Natural killer cell (primary cell): ENCODE results near the gene SLC25A47. TPM values are rescaled to one million over a fixed set of nuclear protein-coding genes. Genes with fewer than 3 reads are reported as not detected.

ENCODE experiments used
- ATAC-seq, 3 donors: fragments of 150-1000 bp in 2 of 3; fragments of 200-7000 bp in 1 of 3; cut with Tn5 transposase; 1 replicate in 1 of 3; 2 replicates in 2 of 3; pipeline ENCODE4 v1.10.0; 2021; ENCODE audit warnings: mild to moderate bottlenecking in 2 of 3, moderate library complexity in 2 of 3
- DNase-seq, 2 donors: peaks; one replicate each; pipeline versions ENCODE4 v3.0.0 to v3.0.0-alpha.2; 2013 to 2021; ENCODE audit warnings: mixed read lengths in 1 of 2
- H3K27ac ChIP-seq: one replicate; pipeline ENCODE4 v1.5.1; 2013; ENCODE audit warnings: mild to moderate bottlenecking, low read length
- H3K27me3 ChIP-seq: one replicate; pipeline ENCODE4 v1.6.1; 2013; ENCODE audit warnings: low read length; ENCODE audit not compliant: control insufficient read depth, insufficient read depth
- H3K36me3 ChIP-seq: one replicate; pipeline ENCODE4 v1.6.1; 2013; ENCODE audit warnings: low read length; ENCODE audit not compliant: control insufficient read depth, insufficient read depth
- H3K4me1 ChIP-seq: one replicate; pipeline ENCODE4 v1.6.1; 2013; ENCODE audit warnings: low read length; ENCODE audit not compliant: control insufficient read depth, insufficient read depth
- H3K4me3 ChIP-seq: one replicate; pipeline ENCODE4 v1.5.1; 2013; ENCODE audit warnings: low read length
- H3K9me3 ChIP-seq: one replicate; pipeline ENCODE4 v1.6.1; 2013; ENCODE audit warnings: low read length; ENCODE audit not compliant: control insufficient read depth, insufficient read depth
- H3K27ac Mint-ChIP-seq, 2 donors: one replicate each; pipeline ENCODE4 v1.8.0; 2022; ENCODE audit warnings: mild to moderate bottlenecking in 2 of 2, mixed read lengths in 2 of 2, moderate library complexity in 1 of 2
- H3K27me3 Mint-ChIP-seq, 2 donors: one replicate each; pipeline ENCODE4 v1.8.0; 2022; ENCODE audit warnings: low read depth in 2 of 2, mixed read lengths in 2 of 2
- H3K36me3 Mint-ChIP-seq: one replicate; pipeline ENCODE4 v1.8.0; 2022; ENCODE audit warnings: mixed read lengths
- H3K4me1 Mint-ChIP-seq, 2 donors: one replicate each; pipeline ENCODE4 v1.8.0; 2022; ENCODE audit warnings: mixed read lengths in 2 of 2
- H3K4me3 Mint-ChIP-seq: one replicate; pipeline ENCODE4 v1.8.0; 2022; ENCODE audit warnings: mild to moderate bottlenecking, moderate library complexity, mixed read lengths
- H3K9me3 Mint-ChIP-seq, 2 donors: one replicate each; pipeline ENCODE4 v1.8.0; 2022; ENCODE audit warnings: mixed read lengths in 2 of 2
- WGBS: methylation state at CpG from one replicate; pipeline ENCODE4 v1.1.7; 2013; ENCODE audit warnings: missing lambda C conversion rate; ENCODE audit not compliant: insufficient coverage; 5-methylcytosine and 5-hydroxymethylcytosine counted together
- intact Hi-C: fragments of 100-400 bp; cut with micrococcal nuclease; formaldehyde crosslinking; loops from one replicate; pipeline ENCODE4 v1.14.2; 2022
- total RNA-seq, 4 donors: library from RNA; stranded (reverse); fragments of 120-200 nt in 1 of 4; gene quantifications; one replicate each; pipeline versions ENCODE4 v1.2.3 to v1.2.4, GENCODE V29; 2013 to 2022
- TF ChIP-seq, protein P1 (sequence below): fragments of 200-600 bp; IDR thresholded peaks from one replicate; pipeline ENCODE4 v1.8.0; 2022; ENCODE audit warnings: antibody characterized with exemption

The SLC25A47 gene
- total RNA-seq, 3 donors from 2014 or later (not counting 1 experiment from before 2014, with no cell fraction given) = 0.20 TPM; not detected in 2

DNA sequence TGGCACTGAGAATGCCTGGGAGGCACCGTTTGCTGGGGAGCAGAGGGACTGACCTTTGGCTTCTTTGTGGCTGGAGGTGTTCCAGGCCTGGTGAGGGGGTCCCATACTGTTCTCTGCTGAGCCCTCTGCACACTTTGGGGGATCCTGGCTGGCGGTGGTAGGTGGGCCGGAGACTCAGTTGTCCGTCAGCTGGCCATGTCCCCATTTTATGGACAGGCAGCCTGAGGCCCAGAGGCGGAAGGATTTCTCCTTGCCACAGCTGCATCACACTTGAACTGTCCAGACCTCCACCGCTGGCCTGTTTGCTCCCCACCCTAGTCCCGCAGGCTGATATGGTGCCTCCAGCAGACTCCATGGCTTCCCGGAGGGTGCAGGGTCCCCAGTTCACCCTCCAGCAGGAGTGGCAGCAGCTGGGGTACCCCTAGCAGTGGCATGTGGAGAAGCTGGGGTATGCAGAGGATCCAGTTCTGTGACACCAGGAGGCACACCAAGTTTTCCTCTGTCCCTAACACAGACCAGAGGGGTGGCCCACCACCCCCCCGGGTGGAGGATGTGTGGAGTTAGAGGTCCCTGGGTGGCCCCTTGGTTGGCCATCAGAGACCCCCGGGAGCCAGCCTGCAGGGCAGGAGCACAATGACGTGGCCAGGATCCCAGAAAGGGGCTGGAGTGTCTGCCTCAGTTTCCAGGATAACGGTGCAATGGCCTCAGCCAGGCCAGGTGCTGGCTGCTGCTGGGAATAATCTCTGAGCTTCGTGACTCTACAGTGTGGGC lies 31.6 kb upstream of the SLC25A47 start:
- no peaks in the 10 kb centered on the region for H3K9me3 Mint-ChIP-seq
- DNase-seq (no peak), ATAC-seq (no peak)
- H3K36me3 Mint-ChIP-seq = no peaks in the 10 kb centered on the region
- H3K4me3 Mint-ChIP-seq = no peak overlapping the region
- TF ChIP-seq, protein P1, sequence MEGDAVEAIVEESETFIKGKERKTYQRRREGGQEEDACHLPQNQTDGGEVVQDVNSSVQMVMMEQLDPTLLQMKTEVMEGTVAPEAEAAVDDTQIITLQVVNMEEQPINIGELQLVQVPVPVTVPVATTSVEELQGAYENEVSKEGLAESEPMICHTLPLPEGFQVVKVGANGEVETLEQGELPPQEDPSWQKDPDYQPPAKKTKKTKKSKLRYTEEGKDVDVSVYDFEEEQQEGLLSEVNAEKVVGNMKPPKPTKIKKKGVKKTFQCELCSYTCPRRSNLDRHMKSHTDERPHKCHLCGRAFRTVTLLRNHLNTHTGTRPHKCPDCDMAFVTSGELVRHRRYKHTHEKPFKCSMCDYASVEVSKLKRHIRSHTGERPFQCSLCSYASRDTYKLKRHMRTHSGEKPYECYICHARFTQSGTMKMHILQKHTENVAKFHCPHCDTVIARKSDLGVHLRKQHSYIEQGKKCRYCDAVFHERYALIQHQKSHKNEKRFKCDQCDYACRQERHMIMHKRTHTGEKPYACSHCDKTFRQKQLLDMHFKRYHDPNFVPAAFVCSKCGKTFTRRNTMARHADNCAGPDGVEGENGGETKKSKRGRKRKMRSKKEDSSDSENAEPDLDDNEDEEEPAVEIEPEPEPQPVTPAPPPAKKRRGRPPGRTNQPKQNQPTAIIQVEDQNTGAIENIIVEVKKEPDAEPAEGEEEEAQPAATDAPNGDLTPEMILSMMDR = no peak
- no peaks in the 10 kb centered on the region for H3K36me3 ChIP-seq
- no peaks in the 10 kb centered on the region for H3K27me3 ChIP-seq
- no peaks in the 10 kb centered on the region for H3K27me3 Mint-ChIP-seq
- intact Hi-C loops = no loop called here
- H3K9me3 ChIP-seq = no peaks in the 10 kb centered on the region
- no peak overlapping the region for H3K4me3 ChIP-seq
- no peaks in the 10 kb centered on the region for H3K4me1 Mint-ChIP-seq
- 95% methylated on average over 13 of the region's 13 CpGs for WGBS
- H3K27ac Mint-ChIP-seq = no peak overlapping the region
- no peak overlapping the region for H3K27ac ChIP-seq
- peaks cover 4% of the 10 kb centered on the region for H3K4me1 ChIP-seq

DNA sequence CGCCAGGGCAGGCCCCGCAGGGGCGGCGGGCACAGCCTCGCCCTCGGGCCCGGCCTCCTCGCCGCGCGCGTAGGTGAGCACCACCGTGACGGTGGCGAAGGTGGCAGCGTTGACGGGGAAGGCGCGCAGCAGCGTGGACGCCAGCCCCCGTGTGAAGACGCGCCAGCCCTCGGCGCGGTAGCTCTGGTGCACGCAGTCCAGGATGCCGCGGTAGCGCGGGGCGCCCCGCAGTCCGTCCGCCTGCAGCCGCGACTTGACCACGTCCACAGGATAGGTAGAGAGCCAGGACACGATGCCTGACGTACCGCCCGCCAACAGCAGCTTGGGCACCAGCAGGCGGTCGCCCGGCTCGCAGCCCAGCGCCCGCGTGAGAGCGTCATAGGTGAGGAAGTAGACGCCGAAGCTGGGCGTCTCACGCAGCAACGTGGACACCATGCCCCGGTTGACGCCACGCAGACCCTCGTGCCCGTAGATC lies 30.8 kb upstream of the SLC25A47 start:
- no peaks in the 10 kb centered on the region for H3K27me3 Mint-ChIP-seq
- Histone ChIP-seq H3K27me3 (no peaks in the 10 kb centered on the region), H3K4me1 (peaks cover 10% of the 10 kb centered on the region), H3K4me3 (no peak overlapping the region), H3K36me3 (no peaks in the 10 kb centered on the region), H3K27ac (no peak overlapping the region), H3K9me3 (no peaks in the 10 kb centered on the region)
- no peak overlapping the region for H3K27ac Mint-ChIP-seq
- H3K4me3 Mint-ChIP-seq = no peak overlapping the region
- TF ChIP-seq, protein P1 = no peak
- ATAC-seq = no peak
- intact Hi-C loops = no loop called here
- H3K9me3 Mint-ChIP-seq = no peaks in the 10 kb centered on the region
- 97% methylated on average over 61 of the region's 61 CpGs for WGBS
- no peak for DNase-seq
- H3K36me3 Mint-ChIP-seq = no peaks in the 10 kb centered on the region
- peaks cover 0 to 4% of the 10 kb centered on the region in 2 donors for H3K4me1 Mint-ChIP-seq

DNA sequence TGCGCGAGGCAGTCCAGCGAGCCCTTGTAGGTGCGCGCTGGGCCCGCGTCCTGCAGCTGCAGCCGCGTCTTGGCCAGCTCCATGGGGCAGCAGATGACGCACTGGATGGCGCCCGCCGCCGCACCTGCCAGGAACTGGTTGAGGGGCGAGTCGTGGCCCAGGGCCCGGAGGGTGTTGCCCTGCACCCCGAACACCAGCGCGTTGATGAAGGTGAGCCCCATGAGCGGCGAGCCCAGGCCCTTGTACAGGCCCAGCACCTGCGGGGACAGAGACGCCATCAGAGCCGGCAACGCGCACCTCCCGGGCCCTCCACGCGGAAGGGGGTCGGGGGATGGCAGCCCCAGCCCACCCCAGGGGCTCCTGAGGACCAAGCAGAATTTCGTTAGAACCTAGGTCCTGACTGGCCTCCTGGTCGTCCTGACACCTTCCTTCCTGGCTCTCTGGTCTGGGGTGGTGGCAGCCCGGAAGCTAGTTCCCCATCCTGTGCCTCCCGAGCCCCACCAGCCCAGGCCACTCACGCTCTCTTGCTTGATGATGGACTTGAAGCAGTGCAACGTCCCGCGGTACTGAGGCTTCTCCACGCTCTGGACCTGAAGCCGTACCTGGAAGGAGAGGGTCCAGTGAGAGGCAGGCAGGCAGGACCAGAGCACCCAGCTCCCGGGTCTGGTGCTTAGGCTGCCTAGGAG lies 30.2 kb upstream of the SLC25A47 start:
- H3K36me3 Mint-ChIP-seq = no peaks in the 10 kb centered on the region
- ATAC-seq (no peak), DNase-seq (no peak)
- Histone ChIP-seq H3K4me1 (peaks cover 16% of the 10 kb centered on the region), H3K27ac (no peak overlapping the region), H3K9me3 (no peaks in the 10 kb centered on the region), H3K36me3 (no peaks in the 10 kb centered on the region), H3K27me3 (no peaks in the 10 kb centered on the region), H3K4me3 (no peak overlapping the region)
- TF ChIP-seq, protein P1 = no peak
- WGBS = 96% methylated on average over 42 of the region's 42 CpGs
- H3K4me1 Mint-ChIP-seq = peaks cover 4 to 5% of the 10 kb centered on the region in 2 donors
- H3K27ac Mint-ChIP-seq = no peak overlapping the region
- no peaks in the 10 kb centered on the region for H3K9me3 Mint-ChIP-seq
- no peak overlapping the region for H3K4me3 Mint-ChIP-seq
- no peaks in the 10 kb centered on the region for H3K27me3 Mint-ChIP-seq
- intact Hi-C loops = no loop called here
